Keratinocyte (primary cell): ENCODE measurements around the gene SYTL1. TPM values are rescaled to one million over a fixed set of nuclear protein-coding genes. Genes with fewer than 3 reads are reported as not detected.

Experiments
- DNase-seq: peaks from one replicate; pipeline ENCODE4 v3.0.0-alpha.2; 2011; ENCODE audit warnings: low read depth, missing footprints, low spot score
- FAIRE-seq: peaks from 2 replicates; lab custom pipeline; 2011; peaks lifted over from hg19 to GRCh38; lab: Jason Lieb, UNC
- H2AFZ ChIP-seq: 2 replicates; pipeline ENCODE4 v1.6.0; 2012; ENCODE audit warnings: low read length, control low read depth, inconsistent platforms; ENCODE audit not compliant: control insufficient read depth
- H3K27ac ChIP-seq: 2 replicates; pipeline ENCODE4 v1.5.1; 2011; ENCODE audit warnings: low read length; ENCODE audit not compliant: control insufficient read depth, insufficient read depth
- H3K27me3 ChIP-seq: 3 replicates; pipeline ENCODE4 v1.6.0; 2011; ENCODE audit warnings: low read length; ENCODE audit not compliant: control insufficient read depth, insufficient read depth; ENCODE audit errors: extremely low read depth
- H3K36me3 ChIP-seq, 2 experiments: 2 replicates in 1 of 2; 3 replicates in 1 of 2; pipeline ENCODE4 v1.5.1; 2011; ENCODE audit warnings: low read length in 2 of 2, mild to moderate bottlenecking in 1 of 2; ENCODE audit not compliant: control insufficient read depth in 2 of 2, insufficient read depth in 2 of 2; ENCODE audit errors: extremely low read depth in 1 of 2
- H3K4me1 ChIP-seq: 3 replicates; pipeline ENCODE4 v1.5.1; 2011; ENCODE audit warnings: low read length; ENCODE audit not compliant: control insufficient read depth, insufficient read depth; ENCODE audit errors: extremely low read depth
- H3K4me2 ChIP-seq: 3 replicates; pipeline ENCODE4 v1.6.0; 2011; ENCODE audit warnings: low read depth, low read length; ENCODE audit not compliant: control insufficient read depth, insufficient read depth; ENCODE audit errors: extremely low read depth
- H3K4me3 ChIP-seq, 3 experiments: fragments of 200-600 bp in 1 of 3; sonication (generic) in 1 of 3; 2 replicates in 2 of 3; 3 replicates in 1 of 3; pipeline ENCODE4 v1.5.1; 2011 to 2016; ENCODE audit warnings: low read length in 3 of 3, mild to moderate bottlenecking in 3 of 3, control low read depth in 2 of 3, inconsistent platforms in 1 of 3, low read depth in 1 of 3, mixed read lengths in 1 of 3, mixed run types in 1 of 3, moderate library complexity in 1 of 3; ENCODE audit not compliant: control insufficient read depth in 2 of 3, insufficient read depth in 2 of 3; ENCODE audit errors: extremely low read depth in 1 of 3
- H3K79me2 ChIP-seq: 2 replicates; pipeline ENCODE4 v1.6.0; 2012; ENCODE audit warnings: low read length; ENCODE audit not compliant: control insufficient read depth, insufficient read depth
- H3K9ac ChIP-seq: 3 replicates; pipeline ENCODE4 v1.6.0; 2011; ENCODE audit warnings: low read length; ENCODE audit not compliant: control insufficient read depth, insufficient read depth; ENCODE audit errors: extremely low read depth
- H3K9me1 ChIP-seq: 3 replicates; pipeline ENCODE4 v1.6.0; 2011; ENCODE audit warnings: low read length; ENCODE audit not compliant: control insufficient read depth, insufficient read depth; ENCODE audit errors: extremely low read depth
- H3K9me3 ChIP-seq: 2 replicates; pipeline ENCODE4 v1.5.1; 2012; ENCODE audit warnings: low read depth, low read length; ENCODE audit not compliant: control insufficient read depth
- H4K20me1 ChIP-seq: 3 replicates; pipeline ENCODE4 v1.6.0; 2011; ENCODE audit warnings: low read length; ENCODE audit not compliant: control insufficient read depth, insufficient read depth; ENCODE audit errors: extremely low read depth
- EZH2 ChIP-seq: IDR thresholded peaks from one replicate; pipeline ENCODE4 v1.6.1; 2012; ENCODE audit warnings: inconsistent platforms, mild to moderate bottlenecking, low read length, moderate library complexity
- dilution Hi-C: fragments of 300-500 bp; cut with MboI; formaldehyde crosslinking; loops from one replicate; pipeline ENCODE4 v1.7.0; 2020; ENCODE audit warnings: low sequenced_read_pairs; ENCODE audit not compliant: extremely low pct_ligation_motif_present
- polyA plus RNA-seq, 5 experiments: library from polyadenylated mRNA; depleted of rRNA in 3 of 5; stranded (reverse) in 3 of 5; stranded (forward) in 1 of 5; unstranded in 1 of 5; fragments of >200 nt; gene quantifications; 1 replicate in 1 of 5; 2 replicates in 3 of 5; 3 replicates in 1 of 5; pipeline versions ENCODE4 v1.2.1 to v1.2.3, GENCODE V29; 2011 to 2012; ENCODE audit warnings: missing spikeins in 2 of 5, low read depth in 1 of 5, low replicate concordance in 1 of 5
- TF ChIP-seq, protein P1 (sequence below), 3 experiments: IDR thresholded peaks in 1 of 3; conservative IDR thresholded peaks in 1 of 3; optimal IDR thresholded peaks in 1 of 3; 2 replicates in 2 of 3; 3 replicates in 1 of 3; pipeline versions ENCODE3 to v1.5.1; 2011; ENCODE audit warnings: low read length in 3 of 3, mild to moderate bottlenecking in 3 of 3, moderate library complexity in 2 of 3, control low read depth in 1 of 3, inconsistent platforms in 1 of 3; ENCODE audit not compliant: insufficient read depth in 2 of 3; ENCODE audit errors: extremely low read depth in 1 of 3

Gene SYTL1
- polyA plus RNA-seq, 1 donor (not counting 4 experiments of a cell fraction or from before 2014, with no cell fraction given), result 15.6 TPM

DNA sequence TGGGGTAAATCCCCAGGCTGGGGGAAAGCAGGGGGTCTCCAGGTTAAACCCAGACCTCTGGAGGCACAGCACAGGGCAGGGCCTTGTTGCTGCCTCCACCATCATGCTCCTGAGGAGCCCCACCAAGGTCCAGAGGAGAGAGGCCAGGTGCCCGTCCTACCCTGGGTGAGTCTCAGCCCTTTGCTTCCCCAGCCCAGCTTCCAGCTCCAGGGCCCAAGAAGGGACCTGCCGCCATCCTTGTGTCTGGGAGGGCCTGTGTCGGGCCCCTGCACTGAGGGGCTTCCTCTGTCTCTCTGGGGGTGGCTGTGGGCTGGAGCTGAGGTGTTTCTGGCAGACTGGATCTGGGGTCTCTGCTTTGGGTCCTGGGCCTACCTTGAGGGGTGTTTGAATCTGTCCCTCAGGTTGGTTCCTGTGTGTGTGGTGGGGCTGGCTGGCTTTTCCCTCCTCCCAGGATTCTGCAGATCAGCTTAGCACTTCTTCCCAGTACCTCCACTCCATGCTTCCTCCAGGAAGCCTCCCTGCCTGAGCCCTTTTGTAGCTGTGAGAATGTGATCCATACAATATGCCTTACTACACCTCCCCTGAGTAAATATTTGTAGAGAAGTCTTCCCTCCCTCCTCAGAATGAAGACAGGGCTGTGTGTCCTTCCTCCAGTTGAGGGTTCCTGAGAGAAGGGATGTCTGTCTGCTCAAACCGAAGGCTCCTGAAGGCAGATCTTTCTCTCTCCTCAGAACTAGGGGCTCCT, 56.8 kb downstream of the SYTL1 start:
- TF ChIP-seq, protein P1, sequence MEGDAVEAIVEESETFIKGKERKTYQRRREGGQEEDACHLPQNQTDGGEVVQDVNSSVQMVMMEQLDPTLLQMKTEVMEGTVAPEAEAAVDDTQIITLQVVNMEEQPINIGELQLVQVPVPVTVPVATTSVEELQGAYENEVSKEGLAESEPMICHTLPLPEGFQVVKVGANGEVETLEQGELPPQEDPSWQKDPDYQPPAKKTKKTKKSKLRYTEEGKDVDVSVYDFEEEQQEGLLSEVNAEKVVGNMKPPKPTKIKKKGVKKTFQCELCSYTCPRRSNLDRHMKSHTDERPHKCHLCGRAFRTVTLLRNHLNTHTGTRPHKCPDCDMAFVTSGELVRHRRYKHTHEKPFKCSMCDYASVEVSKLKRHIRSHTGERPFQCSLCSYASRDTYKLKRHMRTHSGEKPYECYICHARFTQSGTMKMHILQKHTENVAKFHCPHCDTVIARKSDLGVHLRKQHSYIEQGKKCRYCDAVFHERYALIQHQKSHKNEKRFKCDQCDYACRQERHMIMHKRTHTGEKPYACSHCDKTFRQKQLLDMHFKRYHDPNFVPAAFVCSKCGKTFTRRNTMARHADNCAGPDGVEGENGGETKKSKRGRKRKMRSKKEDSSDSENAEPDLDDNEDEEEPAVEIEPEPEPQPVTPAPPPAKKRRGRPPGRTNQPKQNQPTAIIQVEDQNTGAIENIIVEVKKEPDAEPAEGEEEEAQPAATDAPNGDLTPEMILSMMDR (optimal IDR thresholded peaks at IDR 0.05 in 1 of 3, IDR thresholded peaks at IDR 0.05 in 1 of 3, conservative IDR thresholded peaks at IDR 0.05 in 1 of 3; ENCODE audit: extremely low read depth in 1 of 3, insufficient read depth in 2 of 3, low read length in 3 of 3), result no peak
- TF ChIP-seq EZH2, result no peak
- FAIRE-seq, result no peak
- Histone ChIP-seq H2AFZ (no peak overlapping the region), H3K4me1 (peaks cover 18% of the 10 kb centered on the region), H3K36me3 (peaks cover 0 to under 1% of the 10 kb centered on the region in 2 experiments), H4K20me1 (no peaks in the 10 kb centered on the region), H3K4me3 (no peak overlapping the region), H3K9me1 (no peaks in the 10 kb centered on the region), H3K27me3 (no peaks in the 10 kb centered on the region), H3K9ac (no peak overlapping the region), H3K9me3 (no peaks in the 10 kb centered on the region), H3K4me2 (no peak overlapping the region), H3K27ac (no peak overlapping the region), H3K79me2 (peaks cover 5% of the 10 kb centered on the region)
- dilution Hi-C loops, result no loop called here
- DNase-seq, result no peak

GRCh38 chr1:27399251-27400025, 57.6 kb downstream of the SYTL1 start:
- FAIRE-seq, result no peak
- H3K4me2 ChIP-seq, result no peak overlapping the region
- dilution Hi-C loops, result loop anchor here (25.0 kb wide), 1 partner anchor 188 kb away; no protein-coding TSS in a partner anchor

More at GRCh38 chr1:27399251-27400025, 57.6 kb downstream of the SYTL1 start:
- Histone ChIP-seq H3K9me1 (no peaks in the 10 kb centered on the region), H3K79me2 (no peaks in the 10 kb centered on the region), H4K20me1 (no peaks in the 10 kb centered on the region), H2AFZ (no peak overlapping the region), H3K4me1 (peaks cover 27% of the 10 kb centered on the region), H3K36me3 (peaks cover 0 to 5% of the 10 kb centered on the region in 2 experiments), H3K9ac (no peak overlapping the region), H3K4me3 (no peak overlapping the region), H3K27ac (no peak overlapping the region), H3K9me3 (no peaks in the 10 kb centered on the region), H3K27me3 (no peaks in the 10 kb centered on the region)
- no peak for DNase-seq
- TF ChIP-seq EZH2, result no peak
- TF ChIP-seq, protein P1 (optimal IDR thresholded peaks at IDR 0.05 in 1 of 3, IDR thresholded peaks at IDR 0.05 in 1 of 3, conservative IDR thresholded peaks at IDR 0.05 in 1 of 3; ENCODE audit: extremely low read depth in 1 of 3, insufficient read depth in 2 of 3, low read length in 3 of 3), result no peak
